ENCODE results near the gene LMTK2.

GRCh38 chr7:98119256-98119918 lies 12.7 kb downstream of the LMTK2 start:
- TF ChIP-seq CTCF (IDR thresholded peaks at IDR 0.05; ENCODE audit: borderline replicate concordance, extremely low read depth, low read length, poor library complexity, severe bottlenecking): no peak
- no peak for TF ChIP-seq EZH2 (IDR thresholded peaks at IDR 0.05; ENCODE audit: borderline replicate concordance, low read depth, low read length, severe bottlenecking)
